GM18508 (cell line): ENCODE data around the gene PET117.
"Not testable (repeated sequence)": the region's sequence is repeated elsewhere in the genome, so short reads cannot be mapped to it uniquely, and the experiment has no call there.

Experiments
- ATAC-seq: cut with Tn5 transposase; IDR thresholded peaks from one replicate; pipeline ENCODE4 v1.9.1; 2021; ENCODE audit warnings: moderate number of reproducible peaks; ENCODE audit not compliant: insufficient read depth, unreplicated experiment

PET117 gene

DNA sequence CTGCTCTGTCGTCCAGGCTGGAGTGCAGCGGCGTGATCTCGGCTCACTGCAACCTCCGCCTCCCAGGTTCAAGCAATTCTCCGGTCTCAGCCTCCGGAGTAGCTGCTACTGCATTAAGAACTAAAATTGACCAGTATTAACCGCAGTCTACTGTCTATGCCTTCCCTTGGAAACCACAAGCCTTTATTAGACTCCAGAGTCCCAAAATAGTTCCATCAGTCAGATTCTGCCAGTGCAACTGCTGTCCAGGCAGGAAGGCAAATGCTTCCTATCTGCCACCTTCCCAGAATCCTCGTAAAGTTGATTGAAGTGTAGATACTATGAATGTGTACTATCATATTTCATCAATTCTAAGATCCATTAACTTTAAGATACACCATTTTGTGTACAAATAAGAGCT, 16.7 kb downstream of the PET117 start:
- ATAC-seq: no peak

- ATAC-seq: no peak
Observed at GRCh38 chr20:18156045-18156444, 18.4 kb downstream of the PET117 start.

- no peak for ATAC-seq
Observed at GRCh38 chr20:18164356-18164755, 26.7 kb downstream of the PET117 start.

DNA sequence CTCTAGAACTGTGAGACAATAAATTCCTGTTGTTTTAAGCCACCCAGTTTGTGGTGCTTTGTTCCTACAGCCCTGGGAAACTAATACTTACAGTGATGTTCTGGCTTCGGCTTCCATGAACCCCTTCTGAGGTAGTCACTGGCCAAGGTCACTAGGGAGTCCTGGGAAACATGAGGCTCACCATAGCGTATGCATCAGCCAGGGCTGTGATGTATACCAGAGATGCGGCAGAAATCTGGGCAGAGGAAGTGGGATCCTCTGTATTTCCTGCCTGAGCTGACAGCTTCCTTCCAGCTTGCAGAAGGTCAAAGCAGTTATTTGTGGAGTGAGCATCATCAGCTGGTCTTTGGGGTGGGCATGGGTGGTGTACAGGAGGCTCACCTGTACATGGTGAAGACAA, 27.9 kb downstream of the PET117 start:
- no peak for ATAC-seq

DNA sequence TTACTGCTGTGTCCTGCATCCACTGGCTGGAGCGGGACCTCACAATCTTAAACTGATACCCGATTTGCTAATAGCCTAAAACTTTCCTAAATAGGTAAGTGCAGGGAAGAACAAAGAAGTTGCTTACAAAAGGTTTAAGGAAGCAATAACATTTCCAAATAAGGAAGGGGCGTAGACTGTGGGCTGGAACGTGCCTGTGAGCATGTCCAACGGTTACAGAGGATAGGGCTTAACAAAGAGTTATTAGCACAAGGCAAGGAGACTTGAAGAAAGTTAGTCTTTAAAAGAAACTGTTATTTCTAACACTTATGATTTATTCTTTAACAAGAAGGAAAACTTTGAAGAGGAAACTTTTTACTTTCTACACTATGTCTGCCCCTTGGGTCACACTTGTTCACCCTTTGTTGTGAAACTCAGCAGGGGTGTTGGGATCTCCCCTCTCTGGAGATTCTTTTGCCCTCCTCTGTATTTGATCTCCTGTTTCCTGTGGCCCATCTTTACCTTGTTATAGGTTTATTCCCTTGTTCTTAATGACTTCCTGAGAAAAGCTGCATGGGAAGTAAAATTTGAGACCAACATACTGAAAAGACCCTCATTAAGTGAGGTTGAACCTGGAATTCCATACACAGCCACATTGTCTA, 28.7 kb downstream of the PET117 start:
- no peak for ATAC-seq

- ATAC-seq: no peak
Observed at GRCh38 chr20:18166950-18167349, 29.3 kb downstream of the PET117 start.

GRCh38 chr20:18172379-18172778, 34.7 kb downstream of the PET117 start:
- no peak for ATAC-seq

DNA sequence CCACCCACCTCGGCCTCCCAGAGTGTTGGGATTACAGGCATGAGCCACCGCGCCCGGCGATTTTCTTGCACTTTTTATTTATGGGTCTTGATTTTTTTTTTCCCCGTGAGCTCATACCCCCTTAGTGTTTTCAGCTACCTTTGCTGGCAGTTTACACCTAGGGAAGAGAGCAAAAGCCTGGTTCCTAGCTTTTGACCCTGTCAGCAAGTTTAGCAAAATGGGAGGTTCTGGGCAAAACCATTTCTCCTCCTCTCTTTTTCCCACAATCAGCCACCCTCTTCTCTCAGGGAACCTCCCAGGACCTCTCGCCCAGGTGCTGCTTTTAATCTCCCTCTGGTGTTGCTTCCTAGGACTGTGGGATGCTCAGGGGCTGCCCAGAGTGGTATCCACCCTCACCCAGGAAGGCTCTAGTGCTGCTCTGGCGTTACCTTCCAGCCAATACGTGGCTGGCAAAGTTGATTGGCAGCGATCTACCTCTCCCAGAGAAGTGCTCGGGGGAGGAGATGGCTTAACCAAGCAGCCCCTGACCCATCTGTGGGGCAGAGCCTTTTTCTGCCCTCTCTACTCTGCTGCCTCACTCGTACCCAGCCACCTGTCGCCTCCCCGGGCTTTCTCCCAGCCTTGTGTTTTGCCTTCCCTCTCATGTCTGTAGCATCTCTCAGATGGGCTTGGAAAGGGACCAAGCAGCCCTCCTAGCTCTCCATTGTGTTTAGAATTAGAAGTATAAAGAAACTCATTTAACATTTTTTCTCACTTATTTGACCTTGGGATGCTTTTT, 37.4 kb downstream of the PET117 start:
- no peak for ATAC-seq

DNA sequence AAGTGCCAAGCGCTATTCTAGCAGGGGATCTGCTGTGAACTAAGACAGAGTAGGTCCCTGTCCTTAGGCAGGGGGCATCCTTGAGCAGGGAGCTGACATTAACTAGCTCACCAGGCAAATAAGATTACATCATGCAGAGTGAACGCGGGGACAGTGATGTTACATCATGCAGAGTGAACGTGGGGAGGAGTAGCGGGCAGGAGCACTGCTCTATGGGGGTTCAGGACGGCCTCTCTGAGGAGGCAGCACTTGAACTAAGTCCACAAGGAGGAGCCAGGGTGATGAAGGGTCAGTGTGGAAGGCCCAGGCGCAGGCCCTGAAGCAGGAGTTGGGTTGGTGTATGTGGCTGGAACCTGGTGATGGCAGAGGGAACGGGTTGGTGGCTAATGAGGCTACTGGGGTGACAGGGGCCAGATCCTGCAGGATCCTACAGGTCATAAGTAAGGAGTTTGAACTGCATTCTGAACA, 38.7 kb downstream of the PET117 start:
- ATAC-seq: no peak

DNA sequence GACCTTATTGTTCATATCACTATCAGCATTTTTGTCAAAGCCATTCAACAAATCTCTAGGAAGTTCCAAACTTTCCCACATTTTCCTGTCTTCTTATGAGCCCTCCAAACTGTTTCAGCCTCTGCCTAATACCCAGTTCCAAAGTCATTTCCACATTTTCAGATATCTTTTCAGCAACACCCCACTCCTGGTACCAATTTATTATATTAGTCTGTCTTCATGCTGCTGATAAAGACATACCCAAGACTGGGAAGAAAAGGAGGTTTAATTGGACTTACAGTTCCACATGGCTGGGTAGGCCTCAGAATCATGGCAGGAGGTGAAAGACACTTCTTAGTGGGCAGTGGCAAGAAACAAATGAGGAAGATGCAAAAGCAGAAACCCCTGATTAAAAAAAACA, 42.7 kb downstream of the PET117 start:
- ATAC-seq: not testable (repeated sequence)

GRCh38 chr20:18180815-18181214, 43.2 kb downstream of the PET117 start:
- ATAC-seq: no peak

DNA sequence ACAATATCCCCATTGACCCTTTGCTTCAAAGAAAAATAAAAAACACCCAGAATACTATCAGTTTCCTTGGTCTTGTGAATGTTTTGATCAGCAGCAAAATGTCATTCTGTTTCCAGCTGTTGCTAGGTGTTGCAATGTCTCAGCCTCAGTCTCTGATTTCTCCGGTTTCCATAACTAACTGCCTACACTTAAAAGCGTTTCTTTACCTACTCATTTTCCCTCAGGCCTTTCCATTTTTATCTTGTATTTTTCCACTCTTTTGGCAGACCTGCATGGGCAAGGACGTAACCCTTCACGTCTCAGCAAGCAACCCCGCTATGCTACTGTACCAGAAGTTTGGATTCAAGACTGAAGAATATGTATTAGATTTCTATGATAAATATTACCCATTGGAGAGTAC, 49.4 kb downstream of the PET117 start:
- no peak for ATAC-seq

DNA sequence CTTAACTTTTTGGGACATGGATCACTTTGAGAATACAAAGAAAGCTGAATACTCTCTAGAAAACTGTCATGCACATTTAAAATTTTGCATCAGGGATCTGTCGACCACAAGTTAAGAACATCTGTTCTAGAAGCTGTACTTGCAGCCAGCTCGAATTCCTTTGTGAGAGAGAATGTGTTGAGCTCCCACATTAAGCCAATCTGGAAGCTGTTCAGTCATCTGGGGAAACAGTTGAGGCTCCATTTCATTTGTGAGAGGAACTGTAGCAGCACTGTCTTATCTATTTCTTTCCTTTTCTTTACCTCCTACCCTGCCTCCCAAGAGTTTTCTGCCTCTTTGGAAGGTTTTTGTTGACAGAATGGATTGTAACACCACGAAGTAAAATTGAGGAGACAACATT, 50.8 kb downstream of the PET117 start:
- no peak for ATAC-seq

GRCh38 chr20:18190338-18191233, 52.9 kb downstream of the PET117 start:
- no peak for ATAC-seq

DNA sequence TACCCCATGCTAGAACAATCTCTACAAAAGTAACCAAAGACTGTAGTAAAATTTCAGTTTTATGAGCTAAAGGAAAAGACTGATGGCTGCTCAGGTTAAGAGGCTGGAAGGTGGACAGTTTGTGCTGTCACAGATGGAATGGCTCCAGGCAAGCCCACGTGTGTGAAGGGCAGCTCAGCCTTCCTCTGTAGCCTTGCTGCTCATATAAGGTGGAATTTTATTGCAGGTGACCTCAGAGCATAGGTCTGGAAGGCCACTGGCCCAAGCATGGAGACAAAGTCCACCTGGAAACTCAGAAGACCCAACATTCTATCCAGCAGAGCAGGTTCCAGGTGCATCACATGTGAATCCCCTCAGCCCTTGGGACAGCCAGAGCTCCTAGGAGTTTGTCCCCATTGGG, 53.6 kb downstream of the PET117 start:
- ATAC-seq: no peak
